Measurements from ENCODE around the gene TULP3.

Gene TULP3

DNA sequence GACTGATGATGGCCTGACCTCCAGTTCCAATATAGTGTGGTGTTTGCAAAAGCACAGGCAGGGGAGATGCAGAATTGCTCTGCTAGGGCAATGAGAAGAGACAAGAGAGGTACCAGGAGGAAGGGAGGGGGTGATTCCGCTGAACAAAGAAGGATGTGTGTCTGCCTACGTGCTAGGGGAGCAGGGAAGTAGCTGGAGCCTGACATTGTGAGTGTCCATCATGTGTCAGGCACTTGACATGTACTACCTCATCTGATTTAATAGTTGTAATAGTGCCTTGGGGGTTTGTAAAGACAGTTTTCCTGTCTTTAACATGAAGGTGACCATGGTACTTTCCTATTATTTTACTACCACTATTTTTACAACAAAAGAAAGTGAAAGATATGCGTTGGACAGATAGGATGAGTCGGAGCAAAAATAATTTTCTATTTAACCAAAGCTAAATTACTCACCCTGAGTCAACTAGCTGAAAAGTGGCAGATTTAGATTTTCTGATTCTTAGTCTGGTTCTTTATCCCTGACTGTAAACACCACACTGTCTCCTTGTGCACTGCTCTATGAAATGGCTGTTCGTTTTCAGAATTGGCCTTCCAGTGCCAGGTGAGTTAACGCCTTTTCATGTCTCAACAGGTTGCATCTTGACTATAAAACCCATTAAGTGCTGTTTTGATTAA lies 34.8 kb downstream of the TULP3 start:
- in situ Hi-C loops (cut with MboI; ENCODE audit: low sequenced_read_pairs), result no loop called here

DNA sequence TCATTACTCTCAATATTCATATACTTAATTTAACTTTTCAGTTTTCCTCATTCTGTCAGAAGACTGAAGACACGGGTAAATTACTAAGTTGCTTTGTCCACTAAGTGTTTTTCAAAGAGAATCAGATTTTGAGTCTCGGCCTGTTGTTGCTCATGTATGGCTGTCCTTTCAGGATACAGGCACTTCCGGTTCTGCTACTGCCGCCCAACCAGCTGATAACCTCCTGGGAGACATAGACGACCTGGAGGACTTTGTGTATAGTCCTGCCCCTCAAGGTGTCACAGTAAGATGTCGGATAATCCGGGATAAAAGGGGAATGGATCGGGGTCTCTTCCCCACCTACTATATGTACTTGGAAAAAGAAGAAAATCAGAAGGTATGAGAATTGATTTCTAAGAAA lies 40.2 kb downstream of the TULP3 start:
- in situ Hi-C loops (cut with MboI; ENCODE audit: low sequenced_read_pairs), result no loop called here

- in situ Hi-C loops (cut with MboI; ENCODE audit: low sequenced_read_pairs), result no loop called here
Measured at GRCh38 chr12:2933586-2933985, 42.9 kb downstream of the TULP3 start.

GRCh38 chr12:2934371-2934770 lies 43.7 kb downstream of the TULP3 start:
- in situ Hi-C loops (cut with MboI; ENCODE audit: low sequenced_read_pairs), result no loop called here

DNA sequence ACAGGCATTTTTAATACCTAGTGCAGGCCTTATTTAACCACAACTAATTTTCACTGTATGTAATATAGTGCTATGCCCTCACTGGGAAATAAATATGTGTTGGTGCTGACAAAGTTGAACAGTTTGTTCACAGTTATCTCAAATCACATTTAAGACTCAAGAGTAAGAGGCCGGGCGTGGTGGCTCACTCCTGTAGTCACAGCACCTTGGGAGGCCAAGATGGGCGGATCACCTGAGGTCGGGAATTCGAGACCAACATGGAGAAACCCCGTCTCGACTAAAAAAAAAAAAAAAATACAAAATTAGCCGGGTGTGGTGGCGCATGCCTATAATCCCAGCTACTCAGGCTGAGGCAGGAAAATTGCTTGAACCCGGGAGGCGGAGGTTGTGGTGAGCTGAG lies 45.6 kb downstream of the TULP3 start:
- in situ Hi-C loops (cut with MboI; ENCODE audit: low sequenced_read_pairs), result no loop called here

DNA sequence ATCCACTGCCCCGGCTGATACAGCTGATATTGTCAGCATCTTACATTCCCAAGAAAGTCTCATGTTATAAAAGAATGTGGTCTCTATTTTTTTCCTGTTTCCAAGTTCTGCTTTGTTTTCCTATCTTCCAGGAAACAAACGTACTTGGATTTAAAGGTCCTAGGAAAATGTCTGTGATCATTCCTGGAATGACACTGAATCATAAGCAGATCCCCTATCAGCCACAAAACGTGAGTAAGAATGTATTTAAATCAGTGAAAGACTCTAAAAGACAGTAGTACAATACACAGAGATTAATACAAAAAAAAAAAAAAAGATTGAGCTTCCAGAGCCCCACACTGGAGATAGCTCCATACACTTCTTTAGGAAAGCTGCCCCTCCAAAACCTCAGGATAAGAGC lies 46.8 kb downstream of the TULP3 start:
- in situ Hi-C loops (cut with MboI; ENCODE audit: low sequenced_read_pairs), result no loop called here

DNA sequence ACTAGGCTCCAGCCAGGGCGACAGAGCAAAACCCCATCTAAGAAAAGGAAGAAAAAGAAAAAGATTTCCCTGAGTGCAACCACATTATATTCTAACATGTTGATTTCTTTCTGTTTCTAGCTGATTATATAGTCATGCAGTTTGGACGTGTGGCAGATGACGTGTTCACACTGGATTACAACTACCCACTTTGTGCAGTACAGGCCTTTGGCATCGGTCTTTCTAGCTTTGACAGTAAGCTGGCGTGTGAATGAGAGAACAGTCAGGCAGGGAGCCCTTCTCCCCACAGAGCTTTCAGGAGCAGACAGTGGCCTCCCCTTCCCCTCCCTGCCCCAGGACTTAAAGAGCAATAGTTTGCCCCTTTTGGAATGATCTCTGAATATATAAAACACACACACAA lies 48.5 kb downstream of the TULP3 start:
- in situ Hi-C loops (cut with MboI; ENCODE audit: low sequenced_read_pairs), result no loop called here

DNA sequence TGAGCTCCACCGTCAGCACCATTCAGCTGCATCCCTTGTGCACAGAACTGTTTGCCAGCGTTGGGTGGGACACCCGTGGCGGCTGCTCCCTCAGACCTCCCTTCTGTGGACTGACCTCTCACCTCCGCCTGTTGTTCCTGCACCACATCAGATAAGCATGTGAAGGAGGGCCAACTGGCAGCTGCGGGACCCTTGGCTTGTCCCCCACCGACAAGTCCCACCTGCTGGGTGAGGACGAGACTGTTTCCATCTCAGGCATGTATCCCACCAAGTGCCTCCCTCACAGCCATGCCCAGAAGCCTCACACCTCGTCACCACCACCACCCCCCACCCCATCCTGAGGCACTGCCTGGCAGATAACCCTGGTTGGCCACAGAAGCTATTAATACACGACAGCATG lies 49.9 kb downstream of the TULP3 start:
- in situ Hi-C loops (cut with MboI; ENCODE audit: low sequenced_read_pairs), result no loop called here

DNA sequence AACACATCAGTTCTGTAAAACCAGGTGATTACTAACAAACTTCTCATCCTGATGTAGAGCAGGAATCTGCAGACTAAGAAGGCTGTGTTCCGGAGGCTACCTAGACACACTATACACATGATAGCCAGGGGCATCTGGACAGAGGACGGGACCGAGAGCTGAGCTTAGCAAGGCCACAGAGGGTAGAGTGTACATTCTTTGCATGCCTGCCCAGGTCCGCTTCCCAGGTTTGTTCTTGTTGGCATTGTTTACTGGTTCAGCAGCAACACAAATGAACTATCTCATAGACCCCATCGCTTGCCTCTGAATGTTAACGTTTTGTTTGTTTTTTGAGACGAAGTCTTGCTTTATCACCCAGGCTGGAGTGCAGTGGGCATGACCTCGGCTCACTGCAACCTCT lies 50.8 kb downstream of the TULP3 start:
- in situ Hi-C loops (cut with MboI; ENCODE audit: low sequenced_read_pairs), result no loop called here

DNA sequence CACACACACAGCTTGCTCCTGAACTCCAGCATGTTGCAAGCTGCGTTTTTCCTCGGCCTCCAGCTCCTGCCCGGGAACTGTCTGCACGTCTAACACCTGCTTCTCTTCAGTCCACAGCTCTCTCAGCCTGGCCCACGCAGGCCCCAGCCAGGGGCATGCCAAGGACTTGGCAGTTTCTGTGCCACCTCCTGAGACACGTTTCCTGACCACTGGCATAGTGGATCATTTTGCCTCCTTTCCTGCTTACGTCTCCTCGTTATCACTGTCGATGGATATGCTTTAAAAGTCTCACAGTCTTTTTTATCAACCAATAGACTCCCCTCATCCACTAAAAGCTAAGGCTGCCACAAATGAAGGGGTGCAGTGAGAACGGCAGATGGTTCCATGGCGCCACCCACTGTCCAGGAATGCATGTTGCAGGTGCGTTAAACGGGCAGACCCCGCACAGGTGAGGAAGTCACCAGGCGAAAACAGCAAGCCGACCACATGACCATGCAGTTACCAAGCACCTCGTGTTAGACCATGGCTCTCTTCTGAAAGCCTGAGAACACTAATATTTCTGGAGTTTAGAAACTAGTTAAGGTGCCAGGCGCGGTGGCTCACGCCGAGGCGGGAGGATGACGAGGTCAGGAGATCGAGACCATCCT lies 53.8 kb downstream of the TULP3 start:
- in situ Hi-C loops (cut with MboI; ENCODE audit: low sequenced_read_pairs), result no loop called here

DNA sequence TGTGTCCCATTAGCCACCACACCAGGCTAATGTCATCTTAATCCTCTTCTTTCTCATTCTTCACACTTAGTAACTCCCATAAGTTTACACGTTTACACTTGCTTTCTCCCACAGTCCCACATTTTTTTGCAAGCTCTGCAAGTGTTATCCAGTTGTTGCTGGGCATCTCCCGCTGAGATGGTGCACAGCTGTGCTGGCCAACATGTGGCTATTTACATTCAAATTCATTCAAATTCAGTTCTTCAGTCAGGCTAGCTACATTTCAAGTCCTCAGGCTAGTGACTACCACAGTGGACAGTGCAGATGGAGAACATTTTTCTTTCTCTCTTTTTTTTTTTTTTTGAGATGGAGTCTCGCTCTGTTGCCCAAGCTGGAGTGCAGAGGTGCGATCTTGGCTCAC lies 58.7 kb downstream of the TULP3 start:
- in situ Hi-C loops (cut with MboI; ENCODE audit: low sequenced_read_pairs), result no loop called here

GRCh38 chr12:2955888-2956287 lies 65.2 kb downstream of the TULP3 start:
- in situ Hi-C loops (cut with MboI; ENCODE audit: low sequenced_read_pairs), result no loop called here

DNA sequence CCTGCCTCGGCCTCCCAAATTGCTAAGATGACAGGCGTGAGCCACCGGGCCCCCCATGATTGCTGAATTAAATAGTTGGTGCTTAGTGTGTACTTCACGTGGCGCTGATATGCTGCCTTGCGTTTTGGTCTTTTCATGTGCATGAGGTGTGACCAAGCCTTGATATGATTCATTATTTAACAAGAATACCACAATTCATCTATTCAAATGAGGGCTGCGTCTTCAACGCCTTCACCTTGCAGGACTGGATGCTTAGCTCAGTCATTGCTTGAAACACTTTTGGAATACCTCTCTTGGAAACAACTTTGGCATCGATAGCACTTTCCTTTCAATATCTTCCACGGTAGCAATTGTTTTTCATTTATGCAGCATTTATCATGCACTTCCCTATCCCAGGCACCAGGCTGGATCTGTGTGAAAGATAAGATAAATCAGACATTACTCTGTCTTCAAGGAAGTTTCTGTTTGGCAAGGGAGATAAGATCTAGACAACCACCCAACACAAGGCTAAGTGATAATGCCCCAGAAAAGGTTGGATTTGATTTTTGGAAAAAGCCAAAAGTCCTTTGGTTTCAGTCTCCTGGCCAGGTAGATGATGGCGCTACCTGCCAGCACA lies 67.2 kb downstream of the TULP3 start:
- in situ Hi-C loops (cut with MboI; ENCODE audit: low sequenced_read_pairs), result no loop called here

- in situ Hi-C loops (cut with MboI; ENCODE audit: low sequenced_read_pairs), result no loop called here
Measured at GRCh38 chr12:2958432-2959191, 67.9 kb downstream of the TULP3 start.

DNA sequence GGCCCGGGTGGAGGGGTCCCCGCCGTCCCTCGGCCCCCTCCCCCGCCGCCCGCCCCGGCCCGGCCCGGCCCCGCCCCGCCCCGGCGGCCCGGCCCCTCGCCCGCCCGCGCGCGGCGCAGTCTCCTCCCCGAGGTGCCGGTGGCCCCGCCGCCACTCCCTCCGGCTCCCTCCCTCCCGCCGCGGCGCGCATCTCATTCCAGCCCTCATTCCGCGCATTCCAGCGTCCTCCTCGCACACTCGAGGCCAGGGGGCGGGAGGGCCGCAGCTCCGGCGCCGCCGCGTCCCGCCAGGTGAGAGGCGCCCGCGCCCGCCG lies 68.5 kb downstream of the TULP3 start, which contains the start of gene TEAD4:
Gene TEAD4, plus strand, starts transcription at position 206 of the 313 bp plus-strand sequence.
- in situ Hi-C loops (cut with MboI; ENCODE audit: low sequenced_read_pairs), result no loop called here

DNA sequence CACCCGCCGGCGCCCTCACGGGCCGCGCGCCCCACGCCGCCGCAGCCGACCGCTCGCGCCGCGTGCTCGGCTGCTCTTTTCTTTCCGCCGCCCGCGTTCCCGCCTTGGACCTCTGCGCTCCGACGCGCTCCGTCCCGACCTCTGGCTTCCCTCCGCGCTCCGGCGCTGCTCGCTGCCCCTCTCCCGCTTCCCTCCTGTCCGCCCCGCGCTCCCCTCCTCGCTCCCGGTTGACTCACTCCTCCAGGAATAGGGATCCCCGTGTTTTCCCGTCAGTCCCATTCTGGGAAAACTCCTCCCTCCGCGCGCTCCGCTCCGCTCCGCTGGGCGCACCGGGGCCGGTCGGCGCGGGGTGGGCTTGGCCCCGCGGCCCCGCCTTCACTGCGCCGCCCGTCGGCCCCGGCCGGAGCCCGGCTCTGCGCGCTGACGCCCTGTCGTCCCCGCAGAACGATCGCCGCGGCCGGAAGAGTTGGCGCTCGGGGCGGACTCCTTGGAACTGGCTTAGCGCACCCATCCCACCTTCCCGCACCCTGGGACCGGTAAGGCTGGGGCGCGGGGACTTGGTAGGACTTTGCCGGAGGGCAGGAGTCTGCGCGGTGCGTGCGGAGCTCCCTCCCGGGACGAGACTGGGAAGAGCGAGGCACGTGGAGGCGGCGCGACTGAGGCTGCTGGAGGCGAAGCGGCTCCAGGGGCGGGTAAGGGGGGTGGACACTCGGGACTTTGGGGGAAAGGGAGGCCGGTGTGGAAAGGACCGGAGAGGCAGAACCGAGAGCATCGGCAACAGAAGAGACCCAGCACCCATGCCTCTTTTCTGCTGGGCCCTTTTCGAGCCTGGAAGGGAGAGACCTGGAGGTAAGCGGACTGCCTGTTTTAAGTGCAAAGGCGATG lies 69.1 kb downstream of the TULP3 start:
- in situ Hi-C loops (cut with MboI; ENCODE audit: low sequenced_read_pairs), result no loop called here

- in situ Hi-C loops (cut with MboI; ENCODE audit: low sequenced_read_pairs), result no loop called here
Measured at GRCh38 chr12:2960390-2960956, 69.8 kb downstream of the TULP3 start.

- in situ Hi-C loops (cut with MboI; ENCODE audit: low sequenced_read_pairs), result no loop called here
Measured at GRCh38 chr12:2960996-2961616, 70.4 kb downstream of the TULP3 start.

DNA sequence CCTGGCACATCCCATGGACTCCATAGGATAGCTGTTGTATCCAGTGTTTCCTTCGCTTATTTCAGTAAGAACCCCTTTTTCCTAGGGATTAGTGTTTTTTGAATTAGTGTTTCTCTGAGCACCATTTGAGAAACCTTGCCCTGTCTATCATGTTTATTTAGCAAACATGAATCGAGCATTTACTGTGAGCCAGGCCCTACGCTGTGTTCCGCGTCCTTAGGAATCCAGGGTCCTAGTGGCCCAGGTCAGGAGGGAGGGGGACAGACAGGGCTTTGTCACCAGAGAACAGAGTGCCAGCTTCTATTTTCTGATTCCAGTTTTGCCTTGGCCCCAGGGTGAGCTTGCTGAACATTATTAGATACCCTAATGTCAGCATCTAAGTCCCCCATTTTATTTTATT lies 71.0 kb downstream of the TULP3 start:
- in situ Hi-C loops (cut with MboI; ENCODE audit: low sequenced_read_pairs), result no loop called here

DNA sequence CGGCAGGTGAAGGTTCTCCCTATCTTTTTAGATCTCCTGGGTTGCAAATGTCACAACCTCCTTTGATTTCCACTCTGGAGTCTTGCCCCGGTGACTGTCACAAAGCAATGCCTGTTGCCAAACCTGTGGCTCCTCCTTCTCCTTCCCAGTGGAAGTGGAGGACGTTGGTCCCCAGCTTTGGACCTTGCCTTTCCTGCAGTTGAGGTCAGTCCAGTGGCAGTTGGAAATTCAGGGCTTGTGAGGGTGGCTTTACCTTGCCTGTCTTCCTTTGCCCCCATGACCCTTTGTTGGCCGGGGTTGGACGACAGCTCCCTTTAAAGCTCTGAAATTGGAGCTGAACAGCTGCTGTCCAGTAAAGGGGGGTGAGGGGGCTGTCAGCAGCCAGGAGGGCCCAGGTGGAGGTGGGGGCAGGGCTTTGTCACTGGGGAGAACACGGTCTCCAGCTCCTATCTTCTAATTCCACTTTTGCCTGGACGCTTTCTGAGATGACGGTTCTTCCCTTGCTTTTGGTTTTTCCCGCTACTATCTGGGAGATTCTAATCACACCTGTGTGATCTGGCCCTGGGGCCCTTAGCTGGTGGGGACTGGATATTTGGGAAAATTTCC lies 72.6 kb downstream of the TULP3 start:
- in situ Hi-C loops (cut with MboI; ENCODE audit: low sequenced_read_pairs), result no loop called here

Measured in HL-60/S4 treated with retinoic acid at 250 ng/mL for 4 days and 3 days (cell line).